Tibial artery (tissue), 4 donors: ENCODE results near the gene BRINP2.

Experiments
- DNase-seq, 2 donors: peaks; one replicate each; pipeline ENCODE4 v3.0.0-alpha.2; 2019
- H3K27ac ChIP-seq, 2 donors: fragments of 200-600 bp; sonication (generic) in 1 of 2; 1 replicate in 1 of 2; 2 replicates in 1 of 2; pipeline ENCODE4 v1.5.1; 2018 to 2019; ENCODE audit warnings: mild to moderate bottlenecking in 1 of 2
- H3K27me3 ChIP-seq, 2 donors: fragments of 200-600 bp; sonication (generic) in 1 of 2; one replicate each; pipeline versions ENCODE4 v1.5.1 to v1.6.0; 2016 to 2019
- H3K36me3 ChIP-seq, 3 donors: fragments of 200-600 bp; sonication (generic) in 2 of 3; one replicate each; pipeline ENCODE4 v1.5.1; 2016 to 2019; ENCODE audit warnings: mild to moderate bottlenecking in 2 of 3
- H3K4me1 ChIP-seq, 4 donors: fragments of 200-600 bp; sonication (generic) in 2 of 4; 1 replicate in 3 of 4; 2 replicates in 1 of 4; pipeline ENCODE4 v1.5.1; 2016 to 2019
- H3K4me3 ChIP-seq, 2 donors: fragments of 200-600 bp; sonication (generic) in 1 of 2; 1 replicate in 1 of 2; 2 replicates in 1 of 2; pipeline ENCODE4 v1.5.1; 2018 to 2019; ENCODE audit warnings: mild to moderate bottlenecking in 2 of 2
- H3K9me3 ChIP-seq, 3 donors: fragments of 200-600 bp; sonication (generic) in 1 of 3; one replicate each; pipeline ENCODE4 v1.5.1; 2016 to 2019
- CTCF ChIP-seq, 2 experiments: fragments of 200-600 bp in 1 of 2; fragments of 450-650 bp in 1 of 2; IDR thresholded peaks; one replicate each; pipeline ENCODE4 v1.5.1; 2017 to 2019; ENCODE audit warnings: antibody characterized with exemption in 2 of 2, mild to moderate bottlenecking in 1 of 2, moderate library complexity in 1 of 2
- intact Hi-C: fragments of 100-400 bp; cut with DNase I; formaldehyde crosslinking; loops from one replicate; pipeline ENCODE4 v1.15.0; 2023; ENCODE audit warnings: low total_unique reads

Gene BRINP2

GRCh38 chr1:177174921-177175634 lies 4.3 kb downstream of the BRINP2 start:
- Histone ChIP-seq H3K27me3 (peaks cover 0 to 47% of the 10 kb centered on the region in 2 donors), H3K4me1 (peaks cover 0 to 14% (median 10%) of the 10 kb centered on the region in 4 donors), H3K27ac (no peak overlapping the region), H3K9me3 (no peaks in the 10 kb centered on the region), H3K36me3 (no peaks in the 10 kb centered on the region), H3K4me3 (no peak overlapping the region)
- no peak for DNase-seq
- intact Hi-C loops = no loop called here
- TF ChIP-seq CTCF (IDR thresholded peaks at IDR 0.05) = no peak

GRCh38 chr1:177181280-177181630 lies 10.5 kb downstream of the BRINP2 start:
- DNase-seq = no peak
- H3K4me3 ChIP-seq = peak overlapping the region in 1 of 2 donors; percentile 26
- no peak for TF ChIP-seq CTCF (IDR thresholded peaks at IDR 0.05)

GRCh38 chr1:177181631-177182291 lies 11.0 kb downstream of the BRINP2 start:
- no peak overlapping the region for H3K27ac ChIP-seq

More at GRCh38 chr1:177181280-177181630, 10.5 kb downstream of the BRINP2 start:
- intact Hi-C loops = no loop called here
- no peak overlapping the region for H3K27ac ChIP-seq
- no peaks in the 10 kb centered on the region for H3K9me3 ChIP-seq
- peaks cover 0 to 20% of the 10 kb centered on the region in 2 donors for H3K27me3 ChIP-seq
- peaks cover 0 to 8% (median 4%) of the 10 kb centered on the region in 4 donors for H3K4me1 ChIP-seq
- no peaks in the 10 kb centered on the region for H3K36me3 ChIP-seq

GRCh38 chr1:177183836-177184235 lies 13.1 kb downstream of the BRINP2 start:
- TF ChIP-seq CTCF (IDR thresholded peaks at IDR 0.05) = no peak

More at GRCh38 chr1:177181631-177182291, 11.0 kb downstream of the BRINP2 start:
- no peaks in the 10 kb centered on the region for H3K36me3 ChIP-seq
- H3K27me3 ChIP-seq = peaks cover 0 to 20% of the 10 kb centered on the region in 2 donors
- DNase-seq = peak; percentile 30 to 66
- H3K4me1 ChIP-seq = peaks cover 0 to 8% (median 4%) of the 10 kb centered on the region in 4 donors
- TF ChIP-seq CTCF (IDR thresholded peaks at IDR 0.05) = peak; percentile 68 to 77
- intact Hi-C loops = loop anchor here (2.0 kb wide), 1 partner anchor 283 kb away; no protein-coding TSS in a partner anchor
- H3K9me3 ChIP-seq = no peaks in the 10 kb centered on the region
- H3K4me3 ChIP-seq = peak overlapping the region in 1 of 2 donors; percentile 26

GRCh38 chr1:177185209-177185608 lies 14.5 kb downstream of the BRINP2 start:
- Histone ChIP-seq H3K27ac (no peak overlapping the region), H3K4me3 (no peak overlapping the region), H3K36me3 (no peaks in the 10 kb centered on the region), H3K4me1 (peaks cover 0 to 8% (median 4%) of the 10 kb centered on the region in 4 donors), H3K9me3 (no peaks in the 10 kb centered on the region), H3K27me3 (peaks cover 0 to 8% of the 10 kb centered on the region in 2 donors)
- intact Hi-C loops = no loop called here
- DNase-seq = no peak
- TF ChIP-seq CTCF (IDR thresholded peaks at IDR 0.05) = peak in 1 of 2 experiments; percentile 8

More at GRCh38 chr1:177183836-177184235, 13.1 kb downstream of the BRINP2 start:
- Histone ChIP-seq H3K4me3 (no peak overlapping the region), H3K9me3 (no peaks in the 10 kb centered on the region), H3K4me1 (peaks cover 0 to 8% (median 4%) of the 10 kb centered on the region in 4 donors), H3K27ac (no peak overlapping the region), H3K27me3 (peaks cover 0 to 11% of the 10 kb centered on the region in 2 donors), H3K36me3 (no peaks in the 10 kb centered on the region)
- no peak for DNase-seq
- intact Hi-C loops = loop anchor here (2.0 kb wide), 1 partner anchor 285 kb away; no protein-coding TSS in a partner anchor
